HepG2 (cell line): Measurements from ENCODE around the gene USP36. TPM values are rescaled to one million over a fixed set of nuclear protein-coding genes. Genes with fewer than 3 reads are reported as not detected.

ENCODE experiments used
- IRX3 ChIP-seq: sonication (generic); formaldehyde crosslinking; IDR thresholded peaks from 2 replicates; pipeline ENCODE4 v1.8.1; 2023; ENCODE audit warnings: mild to moderate bottlenecking, low read depth, missing genetic modification reagents, borderline replicate concordance
- KAT8 ChIP-seq: IDR thresholded peaks from 2 replicates; pipeline ENCODE4 v1.6.1; 2016; ENCODE audit warnings: missing genetic modification reagents, missing compliant biosample characterization
- NKX3-1 ChIP-seq: sonication (generic); formaldehyde crosslinking; IDR thresholded peaks from 2 replicates; pipeline ENCODE4 v1.5.0; 2020; ENCODE audit warnings: missing genetic modification reagents
- SMAD3 ChIP-seq: sonication (generic); formaldehyde crosslinking; IDR thresholded peaks from 2 replicates; pipeline ENCODE4 v1.4.0; 2020; ENCODE audit warnings: missing genetic modification reagents
- SRF ChIP-seq: IDR thresholded peaks from 2 replicates; pipeline ENCODE4 v1.6.1; 2011; ENCODE audit warnings: mild to moderate bottlenecking, low read depth, low read length, moderate library complexity
- U2AF1 ChIP-seq: fragments of 200-400 bp; formaldehyde crosslinking; optimal IDR thresholded peaks from 2 replicates; pipeline ENCODE3; 2017; ENCODE audit warnings: mild to moderate bottlenecking, low read depth, low read length
- ZNF20 ChIP-seq: sonication (generic); formaldehyde crosslinking; IDR thresholded peaks from 2 replicates; pipeline ENCODE4 v1.4.0; 2020; ENCODE audit warnings: mild to moderate bottlenecking, moderate library complexity, missing genetic modification reagents
- ZNF205 ChIP-seq: IDR thresholded peaks from 2 replicates; pipeline ENCODE4 v1.6.1; 2018; ENCODE audit warnings: missing biosample characterization, missing genetic modification reagents
- ZNF282 ChIP-seq: fragments of 450-650 bp; IDR thresholded peaks from 2 replicates; pipeline ENCODE4 v1.6.1; 2018; ENCODE audit not compliant: partially characterized antibody
- ZNF354B ChIP-seq: sonication (generic); formaldehyde crosslinking; IDR thresholded peaks from 2 replicates; pipeline ENCODE4 v1.8.0; 2022; ENCODE audit warnings: mild to moderate bottlenecking, missing genetic modification reagents
- ZSCAN30 ChIP-seq: sonication (generic); formaldehyde crosslinking; IDR thresholded peaks from 2 replicates; pipeline ENCODE4 v1.5.0; 2020; ENCODE audit warnings: mild to moderate bottlenecking, missing genetic modification reagents
- polyA plus RNA-seq, 8 experiments: library from polyadenylated mRNA; depleted of rRNA in 3 of 8; stranded (reverse) in 7 of 8; unstranded in 1 of 8; fragments of >200 nt; fragmentation: Illumina TruSeq in 4 of 8; extraction: Trizol in 4 of 8; gene quantifications; 2 replicates each; pipeline versions ENCODE4 v1.2.1 to v1.2.3, GENCODE V29; 2011 to 2016; ENCODE audit warnings: low read depth in 4 of 8, missing spikeins in 1 of 8, mixed read lengths in 1 of 8; ENCODE audit not compliant: insufficient read depth in 1 of 8
- total RNA-seq, 5 experiments: library from RNA; depleted of rRNA; stranded (reverse); fragments of >200 nt; fragmentation: Illumina TruSeq; extraction: Trizol; gene quantifications; 2 replicates each; pipeline ENCODE4 v1.2.3, GENCODE V29; 2016; ENCODE audit warnings: low read depth in 1 of 5
- TF ChIP-seq, protein P1 (sequence below), 2 experiments: fragments of 450-650 bp in 1 of 2; sonication (generic) in 1 of 2; formaldehyde crosslinking in 1 of 2; IDR thresholded peaks; 2 replicates each; pipeline versions ENCODE4 v1.6.1 to v1.8.0; 2016 to 2022; ENCODE audit warnings: antibody characterized with exemption in 1 of 2, mild to moderate bottlenecking in 1 of 2, missing genetic modification reagents in 1 of 2
- TF ChIP-seq, protein P2 (sequence below): sonication (generic); formaldehyde crosslinking; conservative IDR thresholded peaks from 2 replicates; pipeline ENCODE4 v1.8.1; 2023; ENCODE audit warnings: missing genetic modification reagents
- TF ChIP-seq, protein P3 (sequence below): sonication (generic); formaldehyde crosslinking; IDR thresholded peaks from 2 replicates; pipeline ENCODE4 v1.4.0; 2020; ENCODE audit warnings: missing genetic modification reagents

Gene USP36
- total and polyA plus RNA-seq, 2 of the 13 experiments (the other 11 are each of a cell fraction or from before 2014, with no cell fraction given) = 29.6 to 45.9 TPM

- TF ChIP-seq ZNF354B = no peak
- TF ChIP-seq, protein P1, sequence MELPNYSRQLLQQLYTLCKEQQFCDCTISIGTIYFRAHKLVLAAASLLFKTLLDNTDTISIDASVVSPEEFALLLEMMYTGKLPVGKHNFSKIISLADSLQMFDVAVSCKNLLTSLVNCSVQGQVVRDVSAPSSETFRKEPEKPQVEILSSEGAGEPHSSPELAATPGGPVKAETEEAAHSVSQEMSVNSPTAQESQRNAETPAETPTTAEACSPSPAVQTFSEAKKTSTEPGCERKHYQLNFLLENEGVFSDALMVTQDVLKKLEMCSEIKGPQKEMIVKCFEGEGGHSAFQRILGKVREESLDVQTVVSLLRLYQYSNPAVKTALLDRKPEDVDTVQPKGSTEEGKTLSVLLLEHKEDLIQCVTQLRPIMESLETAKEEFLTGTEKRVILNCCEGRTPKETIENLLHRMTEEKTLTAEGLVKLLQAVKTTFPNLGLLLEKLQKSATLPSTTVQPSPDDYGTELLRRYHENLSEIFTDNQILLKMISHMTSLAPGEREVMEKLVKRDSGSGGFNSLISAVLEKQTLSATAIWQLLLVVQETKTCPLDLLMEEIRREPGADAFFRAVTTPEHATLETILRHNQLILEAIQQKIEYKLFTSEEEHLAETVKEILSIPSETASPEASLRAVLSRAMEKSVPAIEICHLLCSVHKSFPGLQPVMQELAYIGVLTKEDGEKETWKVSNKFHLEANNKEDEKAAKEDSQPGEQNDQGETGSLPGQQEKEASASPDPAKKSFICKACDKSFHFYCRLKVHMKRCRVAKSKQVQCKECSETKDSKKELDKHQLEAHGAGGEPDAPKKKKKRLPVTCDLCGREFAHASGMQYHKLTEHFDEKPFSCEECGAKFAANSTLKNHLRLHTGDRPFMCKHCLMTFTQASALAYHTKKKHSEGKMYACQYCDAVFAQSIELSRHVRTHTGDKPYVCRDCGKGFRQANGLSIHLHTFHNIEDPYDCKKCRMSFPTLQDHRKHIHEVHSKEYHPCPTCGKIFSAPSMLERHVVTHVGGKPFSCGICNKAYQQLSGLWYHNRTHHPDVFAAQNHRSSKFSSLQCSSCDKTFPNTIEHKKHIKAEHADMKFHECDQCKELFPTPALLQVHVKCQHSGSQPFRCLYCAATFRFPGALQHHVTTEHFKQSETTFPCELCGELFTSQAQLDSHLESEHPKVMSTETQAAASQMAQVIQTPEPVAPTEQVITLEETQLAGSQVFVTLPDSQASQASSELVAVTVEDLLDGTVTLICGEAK (IDR thresholded peaks at IDR 0.05) = no peak
- TF ChIP-seq, protein P1 (CRISPR knock-in tag; IDR thresholded peaks at IDR 0.05) = 0 out of 2 replicates have a peak, but pooled peaks have one; percentile 23
- TF ChIP-seq ZSCAN30 (CRISPR knock-in tag) = no peak
- no peak for TF ChIP-seq ZNF20 (CRISPR knock-in tag)
- no peak for TF ChIP-seq U2AF1
- TF ChIP-seq SRF = no peak
- no peak for TF ChIP-seq ZNF282
- no peak for TF ChIP-seq NKX3-1 (CRISPR knock-in tag)
- TF ChIP-seq, protein P2, sequence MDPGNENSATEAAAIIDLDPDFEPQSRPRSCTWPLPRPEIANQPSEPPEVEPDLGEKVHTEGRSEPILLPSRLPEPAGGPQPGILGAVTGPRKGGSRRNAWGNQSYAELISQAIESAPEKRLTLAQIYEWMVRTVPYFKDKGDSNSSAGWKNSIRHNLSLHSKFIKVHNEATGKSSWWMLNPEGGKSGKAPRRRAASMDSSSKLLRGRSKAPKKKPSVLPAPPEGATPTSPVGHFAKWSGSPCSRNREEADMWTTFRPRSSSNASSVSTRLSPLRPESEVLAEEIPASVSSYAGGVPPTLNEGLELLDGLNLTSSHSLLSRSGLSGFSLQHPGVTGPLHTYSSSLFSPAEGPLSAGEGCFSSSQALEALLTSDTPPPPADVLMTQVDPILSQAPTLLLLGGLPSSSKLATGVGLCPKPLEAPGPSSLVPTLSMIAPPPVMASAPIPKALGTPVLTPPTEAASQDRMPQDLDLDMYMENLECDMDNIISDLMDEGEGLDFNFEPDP = no peak
- TF ChIP-seq KAT8 (CRISPR knock-in tag) = peak; percentile 56
- TF ChIP-seq ZNF205 = peak; percentile 72
- TF ChIP-seq SMAD3 (CRISPR knock-in tag) = no peak
- TF ChIP-seq IRX3 = no peak
- TF ChIP-seq, protein P3, sequence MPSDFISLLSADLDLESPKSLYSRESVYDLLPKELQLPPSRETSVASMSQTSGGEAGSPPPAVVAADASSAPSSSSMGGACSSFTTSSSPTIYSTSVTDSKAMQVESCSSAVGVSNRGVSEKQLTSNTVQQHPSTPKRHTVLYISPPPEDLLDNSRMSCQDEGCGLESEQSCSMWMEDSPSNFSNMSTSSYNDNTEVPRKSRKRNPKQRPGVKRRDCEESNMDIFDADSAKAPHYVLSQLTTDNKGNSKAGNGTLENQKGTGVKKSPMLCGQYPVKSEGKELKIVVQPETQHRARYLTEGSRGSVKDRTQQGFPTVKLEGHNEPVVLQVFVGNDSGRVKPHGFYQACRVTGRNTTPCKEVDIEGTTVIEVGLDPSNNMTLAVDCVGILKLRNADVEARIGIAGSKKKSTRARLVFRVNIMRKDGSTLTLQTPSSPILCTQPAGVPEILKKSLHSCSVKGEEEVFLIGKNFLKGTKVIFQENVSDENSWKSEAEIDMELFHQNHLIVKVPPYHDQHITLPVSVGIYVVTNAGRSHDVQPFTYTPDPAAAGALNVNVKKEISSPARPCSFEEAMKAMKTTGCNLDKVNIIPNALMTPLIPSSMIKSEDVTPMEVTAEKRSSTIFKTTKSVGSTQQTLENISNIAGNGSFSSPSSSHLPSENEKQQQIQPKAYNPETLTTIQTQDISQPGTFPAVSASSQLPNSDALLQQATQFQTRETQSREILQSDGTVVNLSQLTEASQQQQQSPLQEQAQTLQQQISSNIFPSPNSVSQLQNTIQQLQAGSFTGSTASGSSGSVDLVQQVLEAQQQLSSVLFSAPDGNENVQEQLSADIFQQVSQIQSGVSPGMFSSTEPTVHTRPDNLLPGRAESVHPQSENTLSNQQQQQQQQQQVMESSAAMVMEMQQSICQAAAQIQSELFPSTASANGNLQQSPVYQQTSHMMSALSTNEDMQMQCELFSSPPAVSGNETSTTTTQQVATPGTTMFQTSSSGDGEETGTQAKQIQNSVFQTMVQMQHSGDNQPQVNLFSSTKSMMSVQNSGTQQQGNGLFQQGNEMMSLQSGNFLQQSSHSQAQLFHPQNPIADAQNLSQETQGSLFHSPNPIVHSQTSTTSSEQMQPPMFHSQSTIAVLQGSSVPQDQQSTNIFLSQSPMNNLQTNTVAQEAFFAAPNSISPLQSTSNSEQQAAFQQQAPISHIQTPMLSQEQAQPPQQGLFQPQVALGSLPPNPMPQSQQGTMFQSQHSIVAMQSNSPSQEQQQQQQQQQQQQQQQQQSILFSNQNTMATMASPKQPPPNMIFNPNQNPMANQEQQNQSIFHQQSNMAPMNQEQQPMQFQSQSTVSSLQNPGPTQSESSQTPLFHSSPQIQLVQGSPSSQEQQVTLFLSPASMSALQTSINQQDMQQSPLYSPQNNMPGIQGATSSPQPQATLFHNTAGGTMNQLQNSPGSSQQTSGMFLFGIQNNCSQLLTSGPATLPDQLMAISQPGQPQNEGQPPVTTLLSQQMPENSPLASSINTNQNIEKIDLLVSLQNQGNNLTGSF (CRISPR knock-in tag) = 0 out of 2 replicates have a peak, but pooled peaks have one; percentile 28
Measured at GRCh38 chr17:78748730-78749317, 91.8 kb downstream of the USP36 start (continued).
